HepG2 (cell line): ENCODE results near the gene BLOC1S1. TPM values are rescaled to one million over a fixed set of nuclear protein-coding genes. Genes with fewer than 3 reads are reported as not detected.

Experiments
- AGO1 ChIP-seq: fragments of 200-400 bp; formaldehyde crosslinking; IDR thresholded peaks from 2 replicates; pipeline ENCODE4 v1.6.1; 2017; ENCODE audit warnings: mild to moderate bottlenecking, low read depth, low read length, moderate library complexity; ENCODE audit not compliant: poor library complexity, severe bottlenecking
- CBFB ChIP-seq: sonication (generic); formaldehyde crosslinking; IDR thresholded peaks from 2 replicates; pipeline ENCODE4 v1.4.0; 2020; ENCODE audit warnings: missing genetic modification reagents
- DMAP1 ChIP-seq: IDR thresholded peaks from 2 replicates; pipeline ENCODE4 v1.6.1; 2016
- ELF3 ChIP-seq: IDR thresholded peaks from 2 replicates; pipeline ENCODE4 v1.6.1; 2016; ENCODE audit warnings: missing genetic modification reagents, missing compliant biosample characterization
- GABPA ChIP-seq, 2 experiments: IDR thresholded peaks; 2 replicates each; pipeline ENCODE4 v1.6.1; 2011 to 2016; ENCODE audit warnings: low read depth in 2 of 2, low read length in 1 of 2, missing biosample characterization in 1 of 2, missing genetic modification characterization in 1 of 2
- GLI4 ChIP-seq: sonication (generic); formaldehyde crosslinking; IDR thresholded peaks from 2 replicates; pipeline ENCODE4 v1.5.1; 2020; ENCODE audit warnings: missing genetic modification reagents, mild to moderate bottlenecking, moderate library complexity, borderline replicate concordance
- GPN1 ChIP-seq: sonication (generic); formaldehyde crosslinking; IDR thresholded peaks from 2 replicates; pipeline ENCODE4 v1.5.1; 2020; ENCODE audit warnings: missing genetic modification reagents, borderline replicate concordance
- HIVEP1 ChIP-seq: sonication (generic); formaldehyde crosslinking; IDR thresholded peaks from 2 replicates; pipeline ENCODE4 v1.4.0; 2020; ENCODE audit warnings: mild to moderate bottlenecking, missing genetic modification reagents
- HOXA9 ChIP-seq: sonication (generic); formaldehyde crosslinking; IDR thresholded peaks from 2 replicates; pipeline ENCODE4 v1.8.1; 2022; ENCODE audit warnings: missing genetic modification reagents, mild to moderate bottlenecking, moderate library complexity, borderline replicate concordance
- HOXD1 ChIP-seq: sonication (generic); formaldehyde crosslinking; IDR thresholded peaks from 2 replicates; pipeline ENCODE4 v1.5.0; 2020; ENCODE audit warnings: missing genetic modification reagents
- NONO ChIP-seq, 2 experiments: fragments of 450-650 bp in 1 of 2; sonication (generic) in 1 of 2; formaldehyde crosslinking in 1 of 2; IDR thresholded peaks in 1 of 2; conservative IDR thresholded peaks in 1 of 2; 2 replicates each; pipeline versions ENCODE4 v1.6.1 to v1.8.0; 2017 to 2022; ENCODE audit warnings: mild to moderate bottlenecking in 1 of 2, missing genetic modification reagents in 1 of 2, moderate library complexity in 1 of 2
- POLR2G ChIP-seq: fragments of 200-400 bp; formaldehyde crosslinking; IDR thresholded peaks from 2 replicates; pipeline ENCODE4 v1.6.1; 2018; ENCODE audit warnings: mild to moderate bottlenecking, low read depth, low read length, moderate library complexity
- REXO4 ChIP-seq: sonication (generic); formaldehyde crosslinking; IDR thresholded peaks from 2 replicates; pipeline ENCODE4 v1.8.0; 2022; ENCODE audit warnings: missing genetic modification reagents, mild to moderate bottlenecking, borderline replicate concordance
- SOX5 ChIP-seq: IDR thresholded peaks from 2 replicates; pipeline ENCODE4 v1.6.1; 2016; ENCODE audit warnings: borderline replicate concordance
- TSC22D2 ChIP-seq: sonication (generic); formaldehyde crosslinking; IDR thresholded peaks from 2 replicates; pipeline ENCODE4 v1.5.1; 2020; ENCODE audit warnings: missing genetic modification reagents, mild to moderate bottlenecking, borderline replicate concordance
- YEATS4 ChIP-seq: sonication (generic); formaldehyde crosslinking; IDR thresholded peaks from 2 replicates; pipeline ENCODE4 v1.4.0; 2020; ENCODE audit warnings: missing genetic modification reagents, borderline replicate concordance
- ZBTB39 ChIP-seq: sonication (generic); formaldehyde crosslinking; IDR thresholded peaks from 2 replicates; pipeline ENCODE4 v1.5.0; 2020; ENCODE audit warnings: missing genetic modification reagents
- ZFP1 ChIP-seq: IDR thresholded peaks from 2 replicates; pipeline ENCODE4 v1.6.1; 2016
- ZNF232 ChIP-seq: sonication (generic); formaldehyde crosslinking; IDR thresholded peaks from 2 replicates; pipeline ENCODE4 v1.4.0; 2020; ENCODE audit warnings: missing genetic modification reagents, borderline replicate concordance
- ZNF572 ChIP-seq: sonication (generic); formaldehyde crosslinking; IDR thresholded peaks from 2 replicates; pipeline ENCODE4 v1.5.1; 2020; ENCODE audit warnings: mild to moderate bottlenecking, missing genetic modification reagents
- ZNF629 ChIP-seq: sonication (generic); formaldehyde crosslinking; conservative IDR thresholded peaks from 2 replicates; pipeline ENCODE4 v1.5.0; 2020; ENCODE audit warnings: missing genetic modification reagents
- ZNF678 ChIP-seq: sonication (generic); formaldehyde crosslinking; IDR thresholded peaks from 2 replicates; pipeline ENCODE4 v1.4.0; 2020; ENCODE audit warnings: mild to moderate bottlenecking, missing genetic modification reagents
- ZNF737 ChIP-seq: sonication (generic); formaldehyde crosslinking; IDR thresholded peaks from 2 replicates; pipeline ENCODE4 v1.5.0; 2020; ENCODE audit warnings: missing genetic modification reagents, mild to moderate bottlenecking, borderline replicate concordance
- polyA plus RNA-seq, 8 experiments: library from polyadenylated mRNA; depleted of rRNA in 3 of 8; stranded (reverse) in 7 of 8; unstranded in 1 of 8; fragments of >200 nt; fragmentation: Illumina TruSeq in 4 of 8; extraction: Trizol in 4 of 8; gene quantifications; 2 replicates each; pipeline versions ENCODE4 v1.2.1 to v1.2.3, GENCODE V29; 2011 to 2016; ENCODE audit warnings: low read depth in 4 of 8, missing spikeins in 1 of 8, mixed read lengths in 1 of 8; ENCODE audit not compliant: insufficient read depth in 1 of 8
- total RNA-seq, 5 experiments: library from RNA; depleted of rRNA; stranded (reverse); fragments of >200 nt; fragmentation: Illumina TruSeq; extraction: Trizol; gene quantifications; 2 replicates each; pipeline ENCODE4 v1.2.3, GENCODE V29; 2016; ENCODE audit warnings: low read depth in 1 of 5
- TF ChIP-seq, protein P1 (sequence below): sonication (generic); formaldehyde crosslinking; IDR thresholded peaks from 2 replicates; pipeline ENCODE4 v1.4.0; 2020; ENCODE audit warnings: mild to moderate bottlenecking, missing genetic modification reagents
- TF ChIP-seq, protein P2 (sequence below): IDR thresholded peaks from 2 replicates; pipeline ENCODE4 v1.6.1; 2018; ENCODE audit warnings: missing genetic modification reagents
- TF ChIP-seq, protein P3 (sequence below): IDR thresholded peaks from 2 replicates; pipeline ENCODE4 v1.6.1; 2016; ENCODE audit warnings: control low read depth

BLOC1S1 gene
- total and polyA plus RNA-seq, 2 of the 13 experiments (the other 11 are each of a cell fraction or from before 2014, with no cell fraction given): 55.1 to 95.3 TPM

DNA sequence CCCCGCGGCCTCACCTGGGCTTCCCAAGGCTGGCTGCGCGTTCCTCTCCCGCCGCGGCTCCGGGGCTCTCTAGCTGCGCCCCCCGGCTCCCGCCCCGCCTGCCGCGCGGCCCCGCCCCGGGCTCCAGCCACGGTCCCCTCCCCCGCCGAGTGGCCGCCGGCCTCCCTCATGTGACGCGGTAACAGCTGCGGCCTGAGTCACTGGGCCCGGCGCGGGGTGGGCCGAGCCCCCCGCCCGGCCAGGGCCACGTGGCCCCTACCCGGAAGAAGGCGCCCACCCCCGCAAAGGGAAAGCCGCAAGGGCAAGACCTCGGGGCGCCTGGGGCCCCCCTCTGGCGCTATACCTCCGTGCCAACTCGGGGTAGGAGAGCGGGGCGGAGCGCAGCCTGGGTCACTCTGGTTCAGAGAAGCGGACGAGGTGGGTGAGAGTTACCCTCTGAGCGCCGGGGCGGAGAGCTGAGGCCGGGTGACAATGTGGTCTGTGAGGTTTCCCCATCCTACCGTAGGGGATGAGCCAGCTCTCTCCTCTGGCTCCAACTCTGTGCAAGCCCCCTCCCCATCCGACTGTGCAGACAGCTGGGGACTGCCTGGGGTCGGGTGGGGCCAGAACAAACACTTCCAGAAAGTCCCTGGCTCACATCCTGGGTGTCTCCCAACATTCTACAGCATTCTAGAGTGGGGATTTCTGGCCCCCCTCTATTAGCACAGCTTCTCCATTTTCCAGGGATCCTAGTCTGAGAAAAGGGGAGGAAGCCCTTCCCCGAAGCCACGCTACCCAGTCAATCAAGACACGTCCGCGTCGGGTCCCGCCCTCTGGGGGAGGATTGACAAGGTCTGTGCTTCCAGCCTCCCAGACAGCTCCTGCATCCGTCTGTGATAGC lies 13.3 kb downstream of the BLOC1S1 start, which contains the start of gene CD63 (continued):
- TF ChIP-seq CBFB (CRISPR knock-in tag): no peak
- no peak for TF ChIP-seq ZFP1
- no peak for TF ChIP-seq ZNF232 (CRISPR knock-in tag)
- TF ChIP-seq HOXA9 (CRISPR knock-in tag): no peak
- TF ChIP-seq, protein P1, sequence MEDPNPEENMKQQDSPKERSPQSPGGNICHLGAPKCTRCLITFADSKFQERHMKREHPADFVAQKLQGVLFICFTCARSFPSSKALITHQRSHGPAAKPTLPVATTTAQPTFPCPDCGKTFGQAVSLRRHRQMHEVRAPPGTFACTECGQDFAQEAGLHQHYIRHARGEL (CRISPR knock-in tag): no peak
- TF ChIP-seq POLR2G: peak; percentile 79
- peak; percentile 71; the same call in 1 of the 2 replicates for TF ChIP-seq HOXD1 (CRISPR knock-in tag)
- TF ChIP-seq REXO4 (CRISPR knock-in tag): no peak
- TF ChIP-seq ELF3 (CRISPR knock-in tag): peak; percentile 57; the same call in 1 of the 2 replicates
- TF ChIP-seq DMAP1 (CRISPR knock-in tag): peak; percentile 82
- TF ChIP-seq ZNF572 (CRISPR knock-in tag): no peak
- no peak for TF ChIP-seq ZNF629
- TF ChIP-seq TSC22D2 (CRISPR knock-in tag): no peak
- no peak for TF ChIP-seq SOX5
- no peak for TF ChIP-seq ZNF678
- TF ChIP-seq GLI4 (CRISPR knock-in tag): no peak
- TF ChIP-seq, protein P2, sequence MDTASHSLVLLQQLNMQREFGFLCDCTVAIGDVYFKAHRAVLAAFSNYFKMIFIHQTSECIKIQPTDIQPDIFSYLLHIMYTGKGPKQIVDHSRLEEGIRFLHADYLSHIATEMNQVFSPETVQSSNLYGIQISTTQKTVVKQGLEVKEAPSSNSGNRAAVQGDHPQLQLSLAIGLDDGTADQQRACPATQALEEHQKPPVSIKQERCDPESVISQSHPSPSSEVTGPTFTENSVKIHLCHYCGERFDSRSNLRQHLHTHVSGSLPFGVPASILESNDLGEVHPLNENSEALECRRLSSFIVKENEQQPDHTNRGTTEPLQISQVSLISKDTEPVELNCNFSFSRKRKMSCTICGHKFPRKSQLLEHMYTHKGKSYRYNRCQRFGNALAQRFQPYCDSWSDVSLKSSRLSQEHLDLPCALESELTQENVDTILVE (CRISPR knock-in tag): no peak
- TF ChIP-seq HIVEP1 (CRISPR knock-in tag): peak; percentile 92
- TF ChIP-seq ZNF737 (CRISPR knock-in tag): no peak
- no peak for TF ChIP-seq NONO (IDR thresholded peaks at IDR 0.05)
- TF ChIP-seq NONO (CRISPR knock-in tag; conservative IDR thresholded peaks at IDR 0.05): peak; percentile 52; the same call in 1 of the 2 replicates
- no peak for TF ChIP-seq ZBTB39 (CRISPR knock-in tag)
- no peak for TF ChIP-seq AGO1
- no peak for TF ChIP-seq GABPA (IDR thresholded peaks at IDR 0.05; ENCODE audit: low read depth, low read length)
- no peak for TF ChIP-seq GABPA (CRISPR knock-in tag; IDR thresholded peaks at IDR 0.05; ENCODE audit: low read depth)
- TF ChIP-seq GPN1 (CRISPR knock-in tag): no peak
- TF ChIP-seq YEATS4 (CRISPR knock-in tag): peak; percentile 75; the same call in 1 of the 2 replicates
- TF ChIP-seq, protein P3, sequence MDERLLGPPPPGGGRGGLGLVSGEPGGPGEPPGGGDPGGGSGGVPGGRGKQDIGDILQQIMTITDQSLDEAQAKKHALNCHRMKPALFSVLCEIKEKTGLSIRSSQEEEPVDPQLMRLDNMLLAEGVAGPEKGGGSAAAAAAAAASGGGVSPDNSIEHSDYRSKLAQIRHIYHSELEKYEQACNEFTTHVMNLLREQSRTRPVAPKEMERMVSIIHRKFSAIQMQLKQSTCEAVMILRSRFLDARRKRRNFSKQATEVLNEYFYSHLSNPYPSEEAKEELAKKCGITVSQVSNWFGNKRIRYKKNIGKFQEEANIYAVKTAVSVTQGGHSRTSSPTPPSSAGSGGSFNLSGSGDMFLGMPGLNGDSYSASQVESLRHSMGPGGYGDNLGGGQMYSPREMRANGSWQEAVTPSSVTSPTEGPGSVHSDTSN (CRISPR knock-in tag): peak; percentile 82
